Left ventricle myocardium inferior (tissue), 1 donor: ENCODE measurements around the gene SND1. TPM values are rescaled to one million over a fixed set of nuclear protein-coding genes. Genes with fewer than 3 reads are reported as not detected.

Source experiments
- DNase-seq: peaks from one replicate; pipeline ENCODE4 v3.0.0-alpha.2; 2020
- H3K27ac ChIP-seq: fragments of 200-600 bp; replicated peaks from 2 replicates; pipeline ENCODE4 v1.8.0; 2021
- H3K27me3 ChIP-seq: fragments of 200-600 bp; 2 replicates; pipeline ENCODE4 v1.8.0; 2021; ENCODE audit warnings: low read depth
- H3K36me3 ChIP-seq: fragments of 200-600 bp; 2 replicates; pipeline ENCODE4 v1.8.0; 2021
- H3K4me1 ChIP-seq: fragments of 200-600 bp; 2 replicates; pipeline ENCODE4 v1.8.0; 2021
- H3K4me3 ChIP-seq: fragments of 200-600 bp; 2 replicates; pipeline ENCODE4 v1.8.0; 2021; ENCODE audit warnings: mild to moderate bottlenecking, moderate library complexity
- H3K9me3 ChIP-seq: fragments of 200-600 bp; replicated peaks from 2 replicates; pipeline ENCODE4 v1.8.0; 2021
- CTCF ChIP-seq: fragments of 200-600 bp; IDR thresholded peaks from 2 replicates; pipeline ENCODE4 v1.8.0; 2021; ENCODE audit warnings: antibody characterized with exemption, mild to moderate bottlenecking, borderline replicate concordance
- intact Hi-C: fragments of 100-400 bp; cut with micrococcal nuclease; formaldehyde crosslinking; loops from one replicate; pipeline ENCODE4 v1.11.0; 2022
- total RNA-seq: library from RNA; stranded (reverse); fragmentation: NEBNext Ultra II Directional; extraction: Animal tissue kit (Norgen Biotek cat#: 25700); gene quantifications from one replicate; pipeline ENCODE4 v1.2.1, GENCODE V29; 2021
- donor health status: DM: no; HTN: yes; CAD: no; lungs with severe emphysema.

Gene SND1
- total RNA-seq, 1 donor from 2014 or later: 71.6 TPM

- DNase-seq: no peak
- Histone ChIP-seq H3K36me3 (no peaks in the 10 kb centered on the region), H3K4me1 (peaks cover 4% of the 10 kb centered on the region), H3K9me3 (no peaks in the 10 kb centered on the region), H3K27ac (no peak overlapping the region), H3K27me3 (no peaks in the 10 kb centered on the region), H3K4me3 (no peak overlapping the region)
- intact Hi-C loops: no loop called here
- no peak for TF ChIP-seq CTCF
These were observed 298.4 kb downstream of the SND1 start for GRCh38 chr7:127950233-127950935.

GRCh38 chr7:127953423-127954356 lies 301.7 kb downstream of the SND1 start:
- TF ChIP-seq CTCF: no peak
- intact Hi-C loops: no loop called here

GRCh38 chr7:127954357-127954748 lies 302.4 kb downstream of the SND1 start:
- TF ChIP-seq CTCF: no peak
- Histone ChIP-seq H3K4me3 (no peak overlapping the region), H3K36me3 (no peaks in the 10 kb centered on the region), H3K27ac (no peak overlapping the region), H3K27me3 (no peaks in the 10 kb centered on the region), H3K4me1 (peaks cover 4% of the 10 kb centered on the region), H3K9me3 (no peaks in the 10 kb centered on the region)
- intact Hi-C loops: no loop called here
- no peak for DNase-seq

More at GRCh38 chr7:127953423-127954356, 301.7 kb downstream of the SND1 start:
- no peak overlapping the region for H3K4me3 ChIP-seq
- no peak for DNase-seq
- peaks cover 4% of the 10 kb centered on the region for H3K4me1 ChIP-seq
- no peaks in the 10 kb centered on the region for H3K27me3 ChIP-seq
- H3K9me3 ChIP-seq: no peaks in the 10 kb centered on the region
- H3K27ac ChIP-seq: no peak overlapping the region
- H3K36me3 ChIP-seq: no peaks in the 10 kb centered on the region

GRCh38 chr7:127955051-127955531 lies 303.1 kb downstream of the SND1 start:
- no peaks in the 10 kb centered on the region for H3K27me3 ChIP-seq
- no peak overlapping the region for H3K4me3 ChIP-seq
- TF ChIP-seq CTCF: no peak
- DNase-seq: no peak
- peaks cover 4% of the 10 kb centered on the region for H3K4me1 ChIP-seq
- no peaks in the 10 kb centered on the region for H3K9me3 ChIP-seq
- intact Hi-C loops: no loop called here
- peaks cover 4% of the 10 kb centered on the region for H3K36me3 ChIP-seq
- no peak overlapping the region for H3K27ac ChIP-seq

GRCh38 chr7:127957886-127958285 lies 305.9 kb downstream of the SND1 start:
- H3K9me3 ChIP-seq: no peaks in the 10 kb centered on the region
- no peak for DNase-seq
- no peaks in the 10 kb centered on the region for H3K27me3 ChIP-seq
- intact Hi-C loops: no loop called here
- no peak for TF ChIP-seq CTCF
- H3K4me3 ChIP-seq: no peak overlapping the region
- peaks cover 6% of the 10 kb centered on the region for H3K36me3 ChIP-seq
- H3K4me1 ChIP-seq: peaks cover 4% of the 10 kb centered on the region
- no peak overlapping the region for H3K27ac ChIP-seq
